GM21825 (cell line): ENCODE results near the gene TXLNB.
A peak's percentile ranks its signal among the peaks of the same experiment; 100 is the strongest.
"Not testable (repeated sequence)": the region's sequence is repeated elsewhere in the genome, so short reads cannot be mapped to it uniquely, and the experiment has no call there.

Experiments used
- ATAC-seq: cut with Tn5 transposase; IDR thresholded peaks from one replicate; pipeline ENCODE4 v1.9.1; 2021; ENCODE audit warnings: mild to moderate bottlenecking, moderate library complexity; ENCODE audit not compliant: unreplicated experiment

TXLNB gene

DNA sequence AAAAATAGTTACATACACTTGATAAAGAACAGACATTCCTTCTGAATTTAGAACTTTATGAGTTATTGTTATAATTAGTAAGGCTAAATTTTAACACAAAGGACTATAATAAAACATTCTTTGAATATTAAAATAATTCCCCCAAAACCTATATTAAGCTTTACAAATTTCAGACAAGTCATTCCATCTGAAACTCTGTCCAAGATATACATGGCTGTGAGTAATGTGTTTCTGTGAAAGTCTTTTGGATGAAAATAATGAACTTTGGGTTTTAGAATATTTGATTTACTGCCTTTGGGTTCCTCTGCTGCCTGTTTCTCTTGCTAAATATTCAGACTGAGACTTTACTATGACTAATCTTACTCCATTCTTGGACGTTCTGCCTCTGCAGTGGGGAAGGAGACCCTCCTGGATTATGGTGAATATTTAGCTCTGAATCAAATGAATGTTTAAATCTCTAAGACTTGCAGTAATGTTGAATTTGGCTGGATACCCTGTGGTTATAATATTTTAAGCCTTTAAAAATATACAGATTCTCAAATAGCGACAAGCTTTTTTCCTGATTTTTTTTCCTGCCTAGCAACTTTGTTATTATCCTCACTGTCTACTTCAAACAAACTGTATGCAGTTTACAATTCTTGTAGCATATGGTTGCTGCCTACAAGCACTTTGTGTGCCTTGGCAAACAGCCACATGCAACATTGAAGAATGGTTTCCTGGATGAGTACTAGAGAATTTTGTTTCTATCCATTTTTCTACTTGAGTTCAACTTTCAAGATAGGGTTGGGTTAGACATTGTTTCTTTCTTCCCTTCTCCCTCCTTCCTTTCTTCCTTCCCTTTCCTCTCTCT, 51.4 kb downstream of the TXLNB start:
- no peak for ATAC-seq

DNA sequence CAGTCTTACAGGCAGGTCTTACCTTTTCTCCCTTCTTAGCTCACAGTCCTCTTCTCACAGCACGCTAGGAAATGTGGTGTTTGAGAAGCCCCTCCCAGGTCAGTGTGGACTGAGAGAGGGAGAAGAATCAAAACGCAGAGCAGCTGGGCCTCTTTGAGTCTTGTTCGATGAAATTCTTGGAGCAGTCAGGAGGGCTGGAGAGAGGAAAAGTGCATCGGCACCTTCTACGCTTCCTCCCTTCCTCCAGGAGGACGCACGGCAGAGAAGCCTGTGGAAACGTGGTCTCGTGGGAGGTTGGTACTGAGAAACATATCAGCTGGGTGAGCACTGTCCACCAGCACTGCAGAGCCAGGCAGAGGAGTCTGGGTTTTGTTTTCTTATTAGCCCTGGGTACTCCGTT, 52.7 kb downstream of the TXLNB start:
- no peak for ATAC-seq

DNA sequence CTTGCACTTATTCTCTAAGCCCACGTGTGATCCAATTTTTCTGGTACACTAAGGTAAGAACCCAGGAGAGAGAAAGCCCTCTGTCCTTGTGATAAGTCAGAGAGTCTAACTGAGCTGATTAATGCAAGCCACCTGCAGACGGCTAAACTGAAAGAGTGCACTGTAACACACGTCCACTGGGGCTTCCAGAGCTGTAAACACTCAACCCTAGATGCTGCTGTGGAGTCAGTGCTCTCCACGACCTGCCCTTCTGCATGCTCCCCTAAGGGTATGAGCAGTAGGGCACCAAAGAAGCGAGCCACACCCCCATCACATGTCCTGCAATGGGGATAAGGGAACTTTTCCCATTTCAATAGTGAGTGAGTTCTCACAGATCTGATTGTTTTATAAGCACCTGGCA, 55.7 kb downstream of the TXLNB start:
- no peak for ATAC-seq

DNA sequence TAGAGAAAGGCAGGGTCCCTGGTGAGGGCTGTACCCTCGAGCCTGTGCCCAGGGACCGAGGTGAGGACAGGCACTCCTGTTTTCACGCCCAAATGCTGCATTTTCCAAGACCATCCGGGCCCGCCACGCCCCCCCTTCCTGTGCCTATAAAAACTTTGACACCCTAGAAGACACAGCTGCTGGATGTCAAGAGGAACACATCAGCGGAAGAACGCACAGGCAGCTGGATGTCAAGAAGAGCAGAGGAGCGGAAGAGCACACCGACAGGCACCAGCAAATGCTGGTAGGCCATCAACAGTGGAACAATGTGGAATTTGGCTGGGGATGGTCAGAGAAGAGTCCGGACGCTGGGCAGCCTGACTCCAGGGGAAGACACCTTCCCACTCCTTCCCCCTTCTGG, 56.1 kb downstream of the TXLNB start:
- ATAC-seq = no peak

DNA sequence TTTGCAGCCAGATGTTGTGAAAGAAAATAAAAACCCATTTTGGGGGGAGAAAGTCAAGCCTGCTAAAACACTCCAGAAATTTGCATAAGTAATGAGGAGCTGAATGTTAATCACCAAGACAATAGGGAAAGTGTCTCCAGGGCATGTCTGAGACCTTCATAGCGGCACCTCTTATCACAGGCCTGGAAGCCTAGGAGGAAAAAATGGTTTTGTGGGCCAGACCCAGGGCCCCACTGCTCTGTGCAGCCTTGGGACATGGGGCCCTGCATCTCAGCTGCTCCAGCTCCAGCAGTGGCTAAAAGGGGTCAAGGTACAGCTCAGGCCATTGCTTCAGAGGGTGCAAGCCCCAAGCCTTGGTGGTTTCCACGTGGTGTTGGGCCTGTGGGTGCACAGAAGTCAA, 57.6 kb downstream of the TXLNB start:
- ATAC-seq = not testable (repeated sequence)

DNA sequence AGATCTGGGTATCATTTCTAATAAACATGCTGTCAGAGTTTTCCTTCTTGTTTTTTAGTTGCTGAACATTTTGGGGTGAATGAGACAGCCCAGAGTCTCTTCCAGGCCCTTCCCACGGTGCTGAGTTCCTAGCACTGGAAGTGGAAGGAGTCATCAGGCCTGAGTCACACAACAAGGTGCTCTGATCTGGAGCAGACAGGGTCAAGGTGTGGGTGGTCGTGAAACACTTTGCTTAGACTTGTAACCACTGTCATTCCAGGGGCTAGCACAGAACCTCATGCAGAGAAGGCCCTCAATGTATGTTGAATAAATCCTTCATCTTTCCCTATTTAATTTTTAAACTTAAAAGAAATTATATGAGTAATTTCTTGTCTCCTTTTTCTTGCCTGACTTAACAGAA, 60.6 kb downstream of the TXLNB start:
- ATAC-seq = no peak

DNA sequence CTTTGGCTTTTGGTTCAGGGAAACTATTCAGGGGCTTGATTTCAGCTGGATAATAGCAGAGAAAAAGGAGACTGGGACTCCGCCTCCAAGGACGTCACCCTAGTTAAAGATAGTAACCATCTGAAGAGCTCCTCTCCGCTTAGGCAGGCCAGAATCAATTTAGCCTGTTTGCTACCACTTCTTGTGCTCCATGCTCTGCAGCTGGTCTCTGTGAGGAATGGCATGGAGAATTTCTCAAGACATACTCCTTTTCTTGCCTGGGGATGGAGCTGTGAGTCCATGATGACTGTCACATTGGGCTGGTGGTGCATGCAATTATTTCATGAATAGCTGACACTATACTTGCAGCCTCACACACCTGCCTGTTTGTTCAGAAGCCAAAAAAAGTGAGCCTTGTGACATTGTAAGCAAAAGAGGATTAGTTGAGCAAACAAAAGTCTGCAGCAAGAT, 61.4 kb downstream of the TXLNB start:
- no peak for ATAC-seq

DNA sequence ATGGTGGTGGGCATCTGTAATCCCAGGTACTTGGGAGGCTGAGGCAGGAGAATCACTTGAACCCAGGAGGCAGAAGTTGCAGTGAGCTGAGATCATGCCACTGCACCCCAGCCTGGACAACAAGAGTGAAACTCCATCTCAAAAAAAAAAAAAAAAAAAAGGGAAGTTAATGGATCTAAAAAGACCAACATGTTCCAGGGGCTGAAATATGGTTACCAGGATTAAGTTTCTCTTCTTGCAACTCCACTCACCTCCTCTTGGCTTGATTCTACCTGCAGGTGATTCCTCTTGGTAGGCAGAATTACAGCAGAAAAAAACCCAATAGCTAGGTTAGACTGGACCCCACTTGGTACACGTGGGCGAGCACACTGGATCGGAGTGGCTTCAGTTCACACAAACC, 63.4 kb downstream of the TXLNB start:
- ATAC-seq = not testable (repeated sequence)

DNA sequence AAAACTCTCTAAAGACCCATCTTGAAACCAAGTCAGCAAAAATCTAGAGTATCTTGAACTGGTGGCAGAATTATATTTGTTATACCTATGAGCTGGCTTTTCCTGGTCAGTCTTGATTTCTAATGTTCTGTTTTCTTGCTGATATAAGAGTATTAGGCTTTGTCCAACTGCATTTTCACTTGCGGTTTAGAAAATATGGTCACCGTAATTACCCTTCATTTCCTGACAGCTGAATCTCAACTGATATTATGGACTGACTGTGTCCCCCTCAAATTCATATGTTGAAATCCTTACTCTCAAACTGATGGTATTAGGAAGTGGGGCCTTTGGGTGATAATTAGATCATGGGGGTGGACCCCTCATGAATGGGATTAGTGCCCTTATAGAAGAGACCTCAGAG, 72.1 kb downstream of the TXLNB start:
- no peak for ATAC-seq

DNA sequence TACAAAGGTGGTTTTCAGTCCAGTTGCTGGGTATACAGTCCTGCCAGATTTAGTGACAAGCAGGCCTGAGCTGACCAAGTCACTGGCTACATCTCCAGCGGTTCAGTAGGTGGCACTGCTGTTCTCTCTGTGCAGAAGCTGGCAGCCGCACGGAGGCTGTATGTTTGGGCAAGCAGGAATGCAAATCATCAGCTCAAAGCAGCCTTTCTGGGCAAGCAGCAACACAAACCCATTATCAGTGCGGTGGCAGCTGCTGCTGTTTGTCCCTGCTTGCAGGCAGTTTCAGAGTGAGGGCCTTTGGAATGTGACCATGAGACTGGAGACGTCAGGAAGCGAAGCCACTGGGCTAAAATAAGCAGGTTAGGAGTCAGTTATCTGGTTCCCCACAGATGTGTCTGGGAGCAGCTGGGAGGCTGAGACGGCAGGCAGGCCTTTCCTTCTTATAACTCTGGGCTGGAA, 72.5 kb downstream of the TXLNB start:
- peak; percentile 100 for ATAC-seq

DNA sequence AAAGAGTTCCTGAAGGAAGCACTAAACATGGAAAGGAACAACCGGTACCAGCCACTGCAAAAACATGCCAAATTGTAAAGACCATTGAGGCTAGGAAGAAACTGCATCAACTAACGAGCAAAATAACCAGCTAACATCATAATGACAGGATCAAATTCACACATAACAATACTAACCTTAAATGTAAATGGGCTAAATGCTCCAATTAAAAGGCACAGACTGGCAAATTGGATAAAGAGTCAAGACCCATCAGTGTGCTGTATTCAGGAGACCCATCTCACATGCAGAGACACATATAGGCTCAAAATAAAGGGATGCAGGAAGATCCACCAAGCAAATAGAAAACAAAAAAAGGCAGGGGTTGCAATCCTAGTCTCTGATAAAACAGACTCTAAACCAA, 79.3 kb downstream of the TXLNB start:
- ATAC-seq = not testable (repeated sequence)

DNA sequence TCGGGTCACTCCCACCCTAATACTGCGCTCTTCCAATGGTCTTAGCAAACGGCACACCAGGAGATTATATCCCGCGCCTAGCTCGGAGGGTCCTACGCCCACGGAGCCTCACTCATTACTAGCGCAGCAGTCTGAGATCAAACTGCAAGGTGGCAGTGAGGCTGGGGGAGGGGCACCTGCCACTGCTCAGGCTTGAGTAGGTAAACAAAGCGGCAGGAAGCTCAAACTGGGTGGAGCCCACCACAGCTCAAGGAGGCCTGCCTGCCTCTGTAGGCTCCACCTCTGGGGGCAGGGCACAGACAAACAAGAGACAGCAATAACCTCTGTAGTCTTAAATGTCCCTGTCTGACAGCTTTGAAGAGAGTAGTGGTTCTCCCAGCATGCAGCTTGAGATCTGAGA, 81.0 kb downstream of the TXLNB start:
- ATAC-seq = not testable (repeated sequence)

DNA sequence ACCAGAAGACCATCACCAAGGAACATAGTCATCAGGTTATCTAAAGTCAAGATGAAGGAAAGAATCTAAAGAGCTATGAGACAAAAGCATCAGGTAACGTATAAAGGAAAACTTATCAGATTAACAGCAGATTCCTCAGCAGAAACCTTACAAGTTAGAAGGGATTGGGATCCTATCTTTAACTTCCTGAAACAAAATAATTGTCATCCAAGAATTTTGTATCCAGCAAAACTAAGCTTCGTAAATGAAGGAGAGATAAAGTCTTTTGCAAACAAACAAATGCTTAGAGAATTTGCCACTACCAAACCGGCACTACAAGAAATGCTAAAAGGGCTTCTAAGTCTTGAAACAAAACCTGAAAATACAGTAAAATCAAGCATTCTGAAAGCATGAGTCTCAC, 86.0 kb downstream of the TXLNB start:
- ATAC-seq = no peak

DNA sequence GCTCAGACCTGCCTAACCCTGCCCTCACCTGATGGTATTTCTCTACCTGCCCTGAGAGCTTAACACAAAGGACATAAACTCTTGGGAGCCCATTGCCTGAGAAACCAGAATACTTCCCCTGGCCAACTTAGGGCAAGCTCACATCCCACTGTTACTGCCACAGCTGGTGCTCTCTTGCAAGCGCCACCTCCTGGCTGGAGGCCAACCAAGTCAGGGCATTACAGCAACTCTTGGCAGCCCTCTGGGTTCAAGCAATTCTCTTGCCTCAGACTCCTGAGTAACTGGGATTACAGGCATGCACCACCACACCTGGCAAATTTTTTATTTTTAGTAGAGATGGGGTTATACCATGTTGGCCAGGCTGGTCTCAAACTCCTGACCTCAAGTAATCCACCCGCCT, 86.8 kb downstream of the TXLNB start:
- ATAC-seq = no peak

DNA sequence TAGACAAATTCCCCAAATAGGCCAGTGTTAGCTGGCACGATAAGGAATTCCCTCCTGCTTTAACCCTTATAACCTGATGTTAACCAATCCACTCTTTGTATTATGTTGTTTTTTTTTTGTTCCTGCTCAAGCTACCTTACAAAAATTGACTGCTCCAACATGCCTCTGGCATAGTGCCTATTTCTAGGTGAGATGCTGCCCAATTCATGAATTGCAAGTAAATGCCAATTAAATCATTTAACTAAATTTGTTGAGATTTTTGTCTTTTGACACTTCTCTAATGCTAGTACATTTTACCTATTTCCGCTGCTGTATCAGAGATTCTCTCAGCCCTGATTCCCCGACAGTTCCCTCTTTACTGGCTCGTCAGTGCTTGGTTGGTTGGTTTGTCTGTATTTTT, 90.4 kb downstream of the TXLNB start:
- no peak for ATAC-seq

DNA sequence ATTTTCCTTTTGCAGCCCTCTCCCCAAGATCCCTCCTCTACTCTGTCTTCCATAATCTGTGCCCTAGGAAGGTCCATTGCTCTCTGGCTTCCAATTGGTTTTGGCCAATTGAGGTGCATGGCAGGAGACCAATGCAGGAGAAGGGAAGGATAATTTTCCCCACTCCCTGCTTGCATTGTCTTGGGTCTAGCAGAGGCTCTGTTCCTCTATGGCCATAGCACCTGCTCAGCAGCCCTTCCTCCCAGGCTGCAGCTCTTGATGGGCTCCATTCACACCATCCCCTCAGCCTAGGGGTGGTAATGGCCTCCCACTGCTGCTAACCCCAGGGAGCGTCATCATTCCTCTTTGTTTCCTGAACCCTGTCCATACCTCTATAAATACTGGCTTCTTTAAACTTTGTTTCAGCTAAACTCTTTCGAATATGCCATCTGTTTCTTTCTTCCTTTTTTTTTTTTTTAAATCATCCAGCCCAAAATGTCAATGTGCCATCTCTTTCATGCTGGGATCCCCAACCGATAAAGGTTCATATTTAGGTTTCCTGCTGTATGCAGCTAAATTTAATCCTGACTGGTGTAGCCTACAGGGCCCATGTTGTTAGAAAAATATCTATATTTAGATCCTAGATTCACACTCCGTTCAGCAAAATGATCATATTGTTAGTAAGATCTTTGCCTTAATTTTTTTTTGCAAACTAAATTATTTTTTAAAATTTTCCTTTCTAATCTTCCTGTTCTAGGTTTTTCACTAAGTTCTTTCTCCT, 93.1 kb downstream of the TXLNB start:
- ATAC-seq = no peak

DNA sequence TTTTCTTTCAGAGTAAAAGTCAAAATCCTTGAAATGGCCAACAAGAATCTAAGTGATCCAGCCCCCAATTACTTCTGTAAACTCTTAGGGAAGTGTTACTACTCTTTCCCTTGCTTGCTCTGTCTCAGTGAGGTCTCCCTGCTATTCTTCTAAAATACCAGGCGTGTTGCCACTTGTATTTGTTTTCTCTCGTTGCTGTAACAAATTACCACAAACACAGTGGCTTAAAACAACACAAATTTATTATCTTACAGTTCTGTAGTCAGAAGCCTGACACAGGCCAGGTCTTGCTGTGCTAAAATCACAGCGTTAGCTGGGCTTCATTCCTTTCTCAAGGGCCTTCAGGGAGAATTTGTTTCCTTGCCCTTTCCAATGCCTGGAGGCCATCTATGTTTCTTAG, 97.1 kb downstream of the TXLNB start:
- no peak for ATAC-seq
